K562 (cell line): ENCODE data around the gene SBF1. TPM values are rescaled to one million over a fixed set of nuclear protein-coding genes. Genes with fewer than 3 reads are reported as not detected.

ENCODE experiments used
- CLOCK ChIP-seq: fragments of 250-450 bp; sonication (Bioruptor Pico); IDR thresholded peaks from 2 replicates; pipeline ENCODE4 v1.4.0; 2020; ENCODE audit warnings: mild to moderate bottlenecking, moderate library complexity, borderline replicate concordance
- PRDM10 ChIP-seq: fragments of 450-650 bp; IDR thresholded peaks from 2 replicates; pipeline ENCODE4 v1.6.1; 2018; ENCODE audit not compliant: partially characterized antibody
- polyA plus RNA-seq, 8 experiments: library from polyadenylated mRNA; depleted of rRNA in 4 of 8; stranded (reverse) in 5 of 8; unstranded in 3 of 8; fragments of >200 nt; fragmentation: Nextera tagmentation in 2 of 8; fragmentation: Illumina TruSeq in 1 of 8; extraction: Ambion mirVana in 2 of 8; extraction: Trizol in 1 of 8; gene quantifications; 2 replicates each; pipeline versions ENCODE4 v1.2.1 to v1.2.3, GENCODE V29; 2011 to 2014; ENCODE audit warnings: inconsistent platforms in 1 of 8, missing spikeins in 1 of 8
- total RNA-seq, 7 experiments: library from RNA; depleted of rRNA in 6 of 7; stranded (reverse); fragments of >200 nt in 6 of 7; fragmentation: Illumina TruSeq in 2 of 7; extraction: Trizol in 2 of 7; gene quantifications; 2 replicates each; pipeline versions ENCODE4 v1.2.1 to v1.2.3, GENCODE V29; 2011 to 2021; ENCODE audit warnings: low replicate concordance in 1 of 7

The SBF1 gene
- total and polyA plus RNA-seq, 9 of the 15 experiments (the other 6 are each of a cell fraction or from before 2014, with no cell fraction given): 0.44 to 50.4 (median 11.4) TPM

GRCh38 chr22:50503475-50504145 is 28.8 kb upstream of the SBF1 start (continued):
- no peak for TF ChIP-seq CLOCK (CRISPR knock-in tag)
- TF ChIP-seq PRDM10: no peak
